Measurements from ENCODE around the gene TMEM185B. TPM values are rescaled to one million over a fixed set of nuclear protein-coding genes. Genes with fewer than 3 reads are reported as not detected.

TMEM185B gene
- 1 to 10 TPM; 3.6 to 8.8 TPM for polyA plus RNA-seq

DNA sequence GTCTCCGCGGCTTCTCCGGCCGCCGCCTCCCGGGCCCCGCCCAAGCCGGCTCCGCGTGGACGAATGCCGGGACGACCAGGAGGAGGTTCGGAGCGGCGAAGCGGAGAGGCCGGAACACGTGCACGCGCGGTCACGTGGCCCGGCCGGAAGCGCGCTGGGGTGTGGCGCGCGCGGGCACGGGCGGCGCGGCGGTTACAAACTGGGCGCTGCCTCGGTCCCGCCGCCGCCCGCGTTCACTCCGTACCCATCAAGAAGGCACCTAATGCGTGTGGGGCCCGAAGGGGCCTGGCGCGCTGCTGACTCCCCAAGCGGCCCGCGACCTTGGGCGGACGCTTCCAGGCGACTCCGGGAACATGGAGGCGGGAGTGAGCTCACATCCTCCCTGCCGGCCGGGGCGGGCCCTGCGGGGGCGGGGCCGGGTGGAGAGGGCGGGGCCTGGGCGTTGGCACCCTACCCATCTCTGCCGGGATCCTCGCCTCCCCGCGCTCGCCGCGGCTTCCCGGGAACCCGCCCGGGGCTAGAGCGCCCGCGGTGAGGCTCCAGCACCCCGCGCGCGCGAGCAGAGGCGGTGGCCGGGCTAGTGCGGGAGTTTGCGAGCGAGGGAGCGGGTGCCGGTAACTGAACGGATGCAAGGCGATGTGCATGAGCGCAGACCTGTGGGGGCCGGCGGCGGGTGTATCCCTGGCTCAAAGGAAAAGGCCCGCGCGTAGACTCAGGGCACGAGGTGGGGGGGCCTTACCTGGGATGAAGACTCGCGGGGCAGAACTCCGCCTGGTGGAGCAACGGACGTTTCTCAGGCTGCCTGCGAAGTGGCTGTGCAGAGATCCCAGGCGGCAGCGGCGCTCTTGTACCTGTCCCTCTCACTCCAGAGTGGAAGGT lies at the start of gene TMEM185B:
TMEM185B (minus strand) TSS at position 367 of the 879 bp plus-strand sequence. CDS start 424 bp downstream, outside the sequence.
- Histone ChIP-seq H3K36me3 (ENCODE audit: control insufficient read depth in 2 of 2, insufficient read depth in 2 of 2, low read length in 1 of 2) (no peaks in the 10 kb centered on the region), H3K27ac (ENCODE audit: low read depth in 2 of 2, low read length in 1 of 2) (peak within 1 kb of the TSS; percentile 88 to 96), H3K4me1 (ENCODE audit: control insufficient read depth in 2 of 2, insufficient read depth in 2 of 2, low read length in 1 of 2) (peaks cover 11 to 12% of the 10 kb centered on the region in 2 donors), H3K27me3 (ENCODE audit: control insufficient read depth in 1 of 2, insufficient read depth in 2 of 2, low read length in 2 of 2) (no peaks in the 10 kb centered on the region), H3K9me3 (ENCODE audit: control insufficient read depth in 2 of 2, insufficient read depth in 1 of 2, low read depth in 1 of 2, low read length in 1 of 2) (peaks cover 0 to 6% of the 10 kb centered on the region in 2 donors), H3K4me3 (ENCODE audit: low read depth in 1 of 2, low read length in 2 of 2) (peak within 1 kb of the TSS; percentile 41 to 71)
- WGBS, 2 donors: 2 to 3% methylated on average over 97 to 108 of the region's 108 CpGs

GRCh38 chr2:120271711-120272379 lies 48.6 kb upstream of the TMEM185B start:
- Histone ChIP-seq H3K27me3 (ENCODE audit: control insufficient read depth in 1 of 2, insufficient read depth in 2 of 2, low read length in 2 of 2) (no peaks in the 10 kb centered on the region), H3K9me3 (ENCODE audit: control insufficient read depth in 2 of 2, insufficient read depth in 1 of 2, low read depth in 1 of 2, low read length in 1 of 2) (no peaks in the 10 kb centered on the region), H3K36me3 (ENCODE audit: control insufficient read depth in 2 of 2, insufficient read depth in 2 of 2, low read length in 1 of 2) (peaks cover 0 to 5% of the 10 kb centered on the region in 2 donors), H3K27ac (ENCODE audit: low read depth in 2 of 2, low read length in 1 of 2) (peak overlapping the region in 1 of 2 donors; percentile 3), H3K4me1 (ENCODE audit: control insufficient read depth in 2 of 2, insufficient read depth in 2 of 2, low read length in 1 of 2) (peaks cover 0 to 2% of the 10 kb centered on the region in 2 donors), H3K4me3 (ENCODE audit: low read depth in 1 of 2, low read length in 2 of 2) (no peak overlapping the region)
- WGBS, 2 donors: 98 to 100% methylated on average over 1 of the region's 1 CpG

GRCh38 chr2:120269816-120270215 lies 46.6 kb upstream of the TMEM185B start:
- Histone ChIP-seq H3K27ac (ENCODE audit: low read depth in 2 of 2, low read length in 1 of 2) (no peak overlapping the region), H3K4me1 (ENCODE audit: control insufficient read depth in 2 of 2, insufficient read depth in 2 of 2, low read length in 1 of 2) (peaks cover 0 to 2% of the 10 kb centered on the region in 2 donors)

DNA sequence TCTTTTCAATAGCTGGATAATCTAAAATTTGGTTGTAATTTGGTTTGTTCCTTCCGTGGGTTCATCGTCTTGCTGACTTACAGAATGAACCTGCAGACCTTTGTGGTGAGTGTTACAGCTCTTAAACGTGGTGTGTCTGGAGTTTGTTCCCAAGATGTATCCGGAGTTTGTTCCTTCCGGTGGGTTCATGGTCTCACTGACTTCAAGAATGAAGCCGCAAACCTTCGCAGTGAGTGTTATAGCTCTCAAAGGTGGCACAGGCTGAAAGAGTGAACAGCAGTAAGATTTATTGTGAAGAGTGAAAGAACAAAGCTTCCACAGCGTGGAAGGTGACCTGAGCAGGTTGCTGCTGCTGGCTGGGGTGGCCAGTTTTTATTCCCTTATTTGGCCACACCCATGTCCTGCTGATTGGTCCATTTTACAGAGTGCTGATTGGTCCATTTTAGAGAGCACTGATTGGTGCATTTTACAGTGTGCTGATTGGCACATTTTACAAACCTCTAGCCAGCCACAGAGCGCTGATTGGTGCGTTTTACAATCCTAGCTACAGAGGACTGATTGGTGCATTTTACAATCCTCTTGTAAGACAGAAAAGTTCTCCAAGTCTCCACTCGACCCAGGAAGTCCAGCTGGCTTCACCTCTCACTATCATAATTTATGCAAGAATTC lies 46.0 kb upstream of the TMEM185B start:
- 84 to 90% methylated on average over 11 of the region's 11 CpGs for WGBS, 2 donors
- Histone ChIP-seq H3K27ac (ENCODE audit: low read depth in 2 of 2, low read length in 1 of 2) (no peak overlapping the region), H3K9me3 (ENCODE audit: control insufficient read depth in 2 of 2, insufficient read depth in 1 of 2, low read depth in 1 of 2, low read length in 1 of 2) (no peaks in the 10 kb centered on the region), H3K36me3 (ENCODE audit: control insufficient read depth in 2 of 2, insufficient read depth in 2 of 2, low read length in 1 of 2) (peaks cover 0 to 5% of the 10 kb centered on the region in 2 donors), H3K27me3 (ENCODE audit: control insufficient read depth in 1 of 2, insufficient read depth in 2 of 2, low read length in 2 of 2) (no peaks in the 10 kb centered on the region), H3K4me1 (ENCODE audit: control insufficient read depth in 2 of 2, insufficient read depth in 2 of 2, low read length in 1 of 2) (peaks cover 0 to 2% of the 10 kb centered on the region in 2 donors), H3K4me3 (ENCODE audit: low read depth in 1 of 2, low read length in 2 of 2) (no peak overlapping the region)

More at GRCh38 chr2:120269816-120270215, 46.6 kb upstream of the TMEM185B start:
- Histone ChIP-seq H3K9me3 (ENCODE audit: control insufficient read depth in 2 of 2, insufficient read depth in 1 of 2, low read depth in 1 of 2, low read length in 1 of 2) (no peaks in the 10 kb centered on the region), H3K4me3 (ENCODE audit: low read depth in 1 of 2, low read length in 2 of 2) (no peak overlapping the region), H3K36me3 (ENCODE audit: control insufficient read depth in 2 of 2, insufficient read depth in 2 of 2, low read length in 1 of 2) (peaks cover 0 to 5% of the 10 kb centered on the region in 2 donors), H3K27me3 (ENCODE audit: control insufficient read depth in 1 of 2, insufficient read depth in 2 of 2, low read length in 2 of 2) (no peaks in the 10 kb centered on the region)
- 60 to 67% methylated on average over 1 of the region's 1 CpG for WGBS, 2 donors

- Histone ChIP-seq H3K36me3 (ENCODE audit: control insufficient read depth in 2 of 2, insufficient read depth in 2 of 2, low read length in 1 of 2) (peaks cover 0 to 5% of the 10 kb centered on the region in 2 donors), H3K27ac (ENCODE audit: low read depth in 2 of 2, low read length in 1 of 2) (no peak overlapping the region), H3K4me3 (ENCODE audit: low read depth in 1 of 2, low read length in 2 of 2) (no peak overlapping the region), H3K4me1 (ENCODE audit: control insufficient read depth in 2 of 2, insufficient read depth in 2 of 2, low read length in 1 of 2) (peaks cover 3 to 8% of the 10 kb centered on the region in 2 donors), H3K9me3 (ENCODE audit: control insufficient read depth in 2 of 2, insufficient read depth in 1 of 2, low read depth in 1 of 2, low read length in 1 of 2) (no peaks in the 10 kb centered on the region), H3K27me3 (ENCODE audit: control insufficient read depth in 1 of 2, insufficient read depth in 2 of 2, low read length in 2 of 2) (no peaks in the 10 kb centered on the region)
- 80 to 86% methylated on average over 8 of the region's 8 CpGs for whole genome bisulfite sequencing, 2 donors
Observed at GRCh38 chr2:120267348-120267747, 44.1 kb upstream of the TMEM185B start.

GRCh38 chr2:120265006-120265405 lies 41.8 kb upstream of the TMEM185B start:
- H3K36me3 ChIP-seq (ENCODE audit: control insufficient read depth in 2 of 2, insufficient read depth in 2 of 2, low read length in 1 of 2): peaks cover 0 to 5% of the 10 kb centered on the region in 2 donors
- H3K27ac ChIP-seq (ENCODE audit: low read depth in 2 of 2, low read length in 1 of 2): no peak overlapping the region
- no peak overlapping the region for H3K4me3 ChIP-seq (ENCODE audit: low read depth in 1 of 2, low read length in 2 of 2)
- 66 to 68% methylated on average over 12 of the region's 12 CpGs for WGBS, 2 donors
- no peaks in the 10 kb centered on the region for H3K9me3 ChIP-seq (ENCODE audit: control insufficient read depth in 2 of 2, insufficient read depth in 1 of 2, low read depth in 1 of 2, low read length in 1 of 2)
- peaks cover 3 to 24% of the 10 kb centered on the region in 2 donors for H3K4me1 ChIP-seq (ENCODE audit: control insufficient read depth in 2 of 2, insufficient read depth in 2 of 2, low read length in 1 of 2)
- no peaks in the 10 kb centered on the region for H3K27me3 ChIP-seq (ENCODE audit: control insufficient read depth in 1 of 2, insufficient read depth in 2 of 2, low read length in 2 of 2)

DNA sequence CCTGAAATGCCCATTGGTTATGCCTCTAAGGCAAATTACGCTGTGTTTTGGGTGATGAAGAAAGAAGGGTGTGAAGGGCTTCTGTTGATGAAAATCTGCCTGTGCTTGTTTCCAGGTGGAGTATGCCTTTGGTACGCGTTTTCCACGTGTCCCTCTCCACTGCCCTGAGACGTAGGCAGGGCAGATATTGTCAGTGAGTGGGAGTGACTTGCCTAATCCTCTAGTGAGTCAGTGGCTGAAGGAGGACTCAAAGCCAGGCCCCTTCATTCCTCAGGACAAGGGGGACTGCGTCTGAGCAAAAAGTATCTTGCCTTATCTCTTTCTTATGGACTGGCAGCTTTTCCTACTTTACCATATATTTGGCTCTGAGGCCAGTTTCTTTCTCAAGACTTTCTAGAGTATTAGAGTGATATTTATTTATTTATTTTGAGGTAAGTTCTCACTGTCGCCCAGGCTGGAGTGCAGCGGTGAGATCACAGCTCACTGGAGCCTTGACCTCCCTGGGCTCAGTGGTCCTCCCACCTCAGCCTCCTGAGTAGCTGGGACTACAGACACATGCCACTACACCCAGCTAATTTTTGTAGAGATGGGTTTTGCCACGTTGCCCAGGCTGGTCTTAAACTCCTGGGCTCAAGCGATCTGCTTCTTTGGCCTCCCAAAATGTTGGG lies 39.7 kb upstream of the TMEM185B start:
- peaks cover 5 to 22% of the 10 kb centered on the region in 2 donors for H3K4me1 ChIP-seq (ENCODE audit: control insufficient read depth in 2 of 2, insufficient read depth in 2 of 2, low read length in 1 of 2)
- 63 to 70% methylated on average over 10 of the region's 10 CpGs for WGBS, 2 donors
- H3K9me3 ChIP-seq (ENCODE audit: control insufficient read depth in 2 of 2, insufficient read depth in 1 of 2, low read depth in 1 of 2, low read length in 1 of 2): no peaks in the 10 kb centered on the region
- H3K36me3 ChIP-seq (ENCODE audit: control insufficient read depth in 2 of 2, insufficient read depth in 2 of 2, low read length in 1 of 2): no peaks in the 10 kb centered on the region
- H3K27me3 ChIP-seq (ENCODE audit: control insufficient read depth in 1 of 2, insufficient read depth in 2 of 2, low read length in 2 of 2): no peaks in the 10 kb centered on the region
- no peak overlapping the region for H3K4me3 ChIP-seq (ENCODE audit: low read depth in 1 of 2, low read length in 2 of 2)
- H3K27ac ChIP-seq (ENCODE audit: low read depth in 2 of 2, low read length in 1 of 2): peak overlapping the region in 1 of 2 donors; percentile 75

DNA sequence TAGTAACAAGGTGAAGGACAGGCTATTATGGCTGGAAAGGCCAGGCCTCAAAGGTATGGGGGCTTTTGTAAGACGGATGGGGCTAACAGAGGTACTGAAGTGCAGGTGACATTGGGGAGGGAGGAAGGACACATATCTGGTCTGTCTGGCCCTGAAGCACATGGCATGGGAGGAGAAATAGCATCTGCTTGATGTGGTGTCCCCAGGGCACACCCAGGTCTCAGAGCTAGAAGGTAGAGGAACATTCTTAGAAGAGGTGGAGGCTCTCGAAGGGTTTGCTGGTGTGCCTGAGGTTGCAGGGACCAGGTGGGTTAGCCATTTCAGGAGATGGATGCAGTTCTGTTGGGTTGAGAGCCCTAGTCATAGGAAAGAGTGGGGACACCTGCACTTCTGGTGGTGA lies 39.0 kb upstream of the TMEM185B start:
- H3K27me3 ChIP-seq (ENCODE audit: control insufficient read depth in 1 of 2, insufficient read depth in 2 of 2, low read length in 2 of 2): no peaks in the 10 kb centered on the region
- H3K27ac ChIP-seq (ENCODE audit: low read depth in 2 of 2, low read length in 1 of 2): peak overlapping the region; percentile 25 to 75
- no peaks in the 10 kb centered on the region for H3K36me3 ChIP-seq (ENCODE audit: control insufficient read depth in 2 of 2, insufficient read depth in 2 of 2, low read length in 1 of 2)
- peaks cover 5 to 22% of the 10 kb centered on the region in 2 donors for H3K4me1 ChIP-seq (ENCODE audit: control insufficient read depth in 2 of 2, insufficient read depth in 2 of 2, low read length in 1 of 2)
- H3K4me3 ChIP-seq (ENCODE audit: low read depth in 1 of 2, low read length in 2 of 2): no peak overlapping the region
- WGBS, 2 donors: 60 to 75% methylated on average over 2 of the region's 2 CpGs
- H3K9me3 ChIP-seq (ENCODE audit: control insufficient read depth in 2 of 2, insufficient read depth in 1 of 2, low read depth in 1 of 2, low read length in 1 of 2): no peaks in the 10 kb centered on the region
